HPDE6-E6E7 (cell line): ENCODE data around the gene ESPNL.

ENCODE experiments used
- DNase-seq: peaks from one replicate; pipeline ENCODE4 v3.0.0; 2011; ENCODE audit warnings: missing footprints; ENCODE audit errors: extremely low spot score

The ESPNL gene

DNA sequence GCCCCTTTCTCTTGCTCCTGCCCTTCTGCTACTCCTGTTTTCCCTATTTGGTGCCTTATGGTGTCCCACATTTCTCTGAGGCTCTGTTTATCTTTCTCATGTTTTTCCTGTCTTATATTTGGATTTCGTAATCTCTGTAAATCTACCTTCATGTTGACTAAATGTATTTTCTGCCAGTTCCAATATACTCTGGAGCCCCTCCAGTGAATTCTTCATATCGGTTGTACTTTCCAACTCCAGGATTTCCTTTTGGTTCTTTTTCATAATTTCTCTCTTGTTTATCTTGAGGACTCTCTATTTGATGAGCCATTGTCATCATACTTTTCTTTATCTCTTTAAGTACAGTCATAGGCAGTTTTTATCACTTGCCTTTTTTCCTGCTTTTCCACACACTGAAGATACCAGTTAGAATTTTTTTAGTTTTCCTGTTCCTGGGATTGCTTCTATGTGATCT is 20.2 kb upstream of the ESPNL start:
- DNase-seq, result no peak

DNA sequence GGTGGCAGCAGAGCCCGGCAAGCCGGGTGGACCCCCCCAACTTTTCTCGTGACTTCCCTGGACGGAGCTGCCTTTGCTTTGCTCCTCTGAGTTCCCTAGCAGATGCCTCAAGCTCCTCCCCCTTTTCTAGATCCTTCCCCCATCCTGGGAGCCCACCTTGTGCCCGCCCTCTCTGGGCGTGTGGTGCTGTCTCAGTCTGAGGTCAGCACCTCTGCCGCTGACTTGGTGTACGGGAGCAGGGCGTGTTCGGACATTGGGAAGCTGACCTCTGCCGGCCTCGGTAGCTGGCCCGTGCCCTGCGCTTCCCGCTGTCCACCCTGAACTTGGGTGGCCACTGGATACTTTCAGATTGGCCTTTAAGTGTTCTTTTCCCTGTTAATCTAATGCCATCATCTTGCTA is 19.6 kb upstream of the ESPNL start:
- DNase-seq, result no peak

- DNase-seq, result no peak
These were observed 19.0 kb upstream of the ESPNL start for GRCh38 chr2:238081150-238081549.

DNA sequence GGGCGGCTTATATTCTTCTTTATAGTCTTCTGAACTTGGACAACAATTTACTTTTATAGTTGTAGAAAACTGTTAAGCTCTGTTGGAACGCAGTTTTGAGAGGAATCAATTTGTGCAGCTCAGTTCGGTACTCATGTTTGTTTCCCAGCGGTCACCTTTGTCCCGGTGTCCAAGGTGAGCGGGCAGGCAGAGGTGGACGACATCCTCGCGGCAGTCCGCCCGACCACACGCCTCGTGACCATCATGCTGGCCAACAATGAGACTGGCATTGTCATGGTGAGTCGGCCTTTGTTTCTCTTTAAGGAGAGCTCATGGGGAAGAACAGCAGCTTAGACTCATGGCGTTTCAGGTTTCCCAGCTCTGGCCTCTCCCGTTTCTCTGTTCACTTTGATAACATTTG is 18.6 kb upstream of the ESPNL start:
- DNase-seq, result no peak

DNA sequence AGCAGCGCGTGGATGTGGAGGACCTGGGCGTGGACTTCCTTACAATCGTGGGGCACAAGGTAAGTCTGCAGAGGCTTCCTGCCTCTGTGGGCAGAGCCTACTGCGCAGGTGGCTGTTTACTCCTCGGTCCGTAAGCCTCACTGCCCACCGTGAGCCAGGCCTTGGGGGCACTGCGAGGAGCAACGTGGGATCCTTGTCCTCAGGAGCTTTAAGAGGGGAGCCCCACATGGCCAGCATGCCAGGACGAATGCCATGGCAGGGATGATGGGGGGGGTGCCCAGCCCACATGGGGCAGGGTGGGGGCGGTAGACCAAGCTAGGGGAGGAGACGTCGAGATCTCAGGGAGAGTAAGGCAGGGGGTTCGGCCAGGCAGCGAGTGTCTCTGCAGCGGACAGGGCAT is 18.0 kb upstream of the ESPNL start:
- no peak for DNase-seq

- DNase-seq, result no peak
These were observed 17.3 kb upstream of the ESPNL start for GRCh38 chr2:238082827-238083226.

DNA sequence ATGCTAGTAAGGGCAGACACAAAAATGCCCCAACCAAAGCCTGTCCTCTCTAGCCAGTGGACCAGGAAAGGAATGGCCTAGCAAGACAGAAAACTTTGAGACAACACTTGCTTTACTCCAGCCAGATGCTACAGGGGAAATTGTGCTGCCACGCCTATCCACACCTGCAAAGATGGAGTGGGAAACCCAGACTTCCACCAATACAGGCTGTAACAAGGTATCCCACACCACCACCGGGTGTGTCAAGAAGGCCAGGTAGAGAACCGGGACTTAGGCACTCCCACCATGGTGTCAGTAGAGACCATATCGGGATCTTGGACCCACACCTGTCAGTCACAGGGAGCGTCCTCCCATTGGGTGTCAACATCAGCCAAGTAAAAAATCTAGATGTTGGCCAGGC is 16.2 kb upstream of the ESPNL start:
- DNase-seq, result no peak

GRCh38 chr2:238084761-238085160 is 15.4 kb upstream of the ESPNL start:
- DNase-seq, result no peak

GRCh38 chr2:238085899-238086298 is 14.2 kb upstream of the ESPNL start:
- DNase-seq, result no peak

GRCh38 chr2:238087211-238087610 is 12.9 kb upstream of the ESPNL start:
- no peak for DNase-seq

DNA sequence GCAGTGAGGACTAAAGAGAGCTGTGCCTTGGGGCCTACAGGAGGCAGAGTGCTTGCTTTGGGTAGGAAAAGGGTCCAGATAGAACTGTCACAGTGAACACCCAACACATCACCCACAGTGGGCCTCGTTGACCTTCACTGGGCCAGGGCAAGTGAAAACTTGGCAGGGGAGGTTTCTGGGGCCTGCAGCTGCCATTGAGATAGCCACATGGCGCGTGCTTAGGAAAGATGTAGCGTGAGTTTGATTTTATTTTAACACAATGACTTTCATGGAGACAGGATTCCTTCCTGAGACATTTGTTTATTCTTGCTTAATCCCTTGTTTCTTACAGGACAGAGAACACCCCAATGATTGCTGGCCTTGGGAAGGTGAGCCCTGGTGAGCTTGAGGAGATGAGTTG is 9.3 kb upstream of the ESPNL start:
- DNase-seq, result no peak

DNA sequence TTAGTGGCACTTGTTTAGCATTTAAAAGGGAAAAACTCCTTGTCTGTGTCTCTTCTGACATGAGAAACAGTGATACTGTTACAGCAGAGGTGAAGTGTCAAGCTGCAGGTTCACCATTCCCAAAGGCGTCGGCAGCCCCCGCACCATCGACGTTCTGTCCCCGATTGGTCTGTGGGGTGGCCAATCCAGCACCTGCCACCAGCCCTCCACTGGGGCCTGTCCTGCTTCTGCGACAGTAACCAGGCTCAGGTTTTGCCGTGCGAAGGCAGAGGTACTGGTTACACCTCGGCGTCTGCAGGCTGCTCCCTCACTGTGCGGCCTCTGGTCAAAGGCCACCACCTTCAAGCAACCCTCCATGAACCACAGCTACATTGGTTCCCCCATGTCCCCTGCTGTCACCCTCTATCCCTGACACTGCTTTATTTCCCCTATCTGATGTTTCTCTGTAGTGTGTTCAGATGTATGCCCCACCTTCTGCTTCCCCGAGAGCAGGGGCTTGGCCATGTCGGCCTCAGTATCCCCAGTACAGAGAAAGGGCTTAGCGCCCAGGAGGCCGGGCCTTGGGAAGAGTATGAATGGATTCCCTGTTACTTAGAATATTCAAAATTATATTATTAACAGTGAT is 8.6 kb upstream of the ESPNL start:
- no peak for DNase-seq

- no peak for DNase-seq
These were observed 7.6 kb upstream of the ESPNL start for GRCh38 chr2:238092486-238093035.

DNA sequence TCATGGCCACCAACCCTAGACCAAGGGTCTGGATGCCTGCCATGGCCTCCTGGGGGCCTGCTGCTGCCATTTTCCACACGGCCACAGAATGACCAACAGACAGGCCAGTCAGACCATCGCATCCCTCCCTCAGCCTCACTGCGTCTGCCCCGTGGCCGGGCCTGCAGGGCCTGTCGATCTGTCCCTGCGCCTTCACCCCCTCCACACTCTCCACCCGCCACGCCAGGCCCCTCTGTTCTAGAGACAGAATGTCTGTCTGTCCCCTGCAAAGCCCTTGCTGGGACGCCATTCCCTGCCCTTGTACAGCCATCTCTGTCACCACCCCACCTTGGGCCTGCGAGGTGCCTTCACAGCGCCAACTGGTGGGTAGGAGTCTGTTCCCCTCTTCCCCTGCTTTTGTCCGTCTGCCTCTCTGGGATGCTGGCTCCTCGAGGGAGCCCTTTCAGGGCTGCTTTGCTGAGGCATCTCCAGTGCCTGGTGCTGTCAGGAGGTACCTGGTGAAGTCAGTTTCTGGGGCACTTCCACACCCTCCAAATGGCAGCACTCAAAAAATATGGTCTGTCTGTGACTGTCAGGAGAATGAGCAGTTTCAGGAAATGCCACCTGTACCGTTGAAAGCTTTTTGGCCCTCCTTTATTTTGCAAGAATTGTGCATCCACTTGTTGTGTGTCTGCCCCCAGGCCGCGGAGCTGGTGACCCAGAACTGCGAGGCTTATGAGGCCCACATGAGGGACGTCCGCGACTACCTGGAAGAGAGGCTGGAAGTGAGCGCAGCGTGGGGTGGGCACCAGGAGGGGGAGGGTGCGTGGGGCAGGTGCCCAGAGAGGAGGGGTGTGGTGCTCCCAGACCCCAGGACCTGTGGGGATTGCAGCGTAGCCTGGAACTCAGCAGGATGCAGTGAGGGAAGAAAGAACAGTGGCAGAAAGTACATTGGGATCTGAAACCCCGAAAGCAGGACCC is 6.7 kb upstream of the ESPNL start:
- DNase-seq, result no peak

DNA sequence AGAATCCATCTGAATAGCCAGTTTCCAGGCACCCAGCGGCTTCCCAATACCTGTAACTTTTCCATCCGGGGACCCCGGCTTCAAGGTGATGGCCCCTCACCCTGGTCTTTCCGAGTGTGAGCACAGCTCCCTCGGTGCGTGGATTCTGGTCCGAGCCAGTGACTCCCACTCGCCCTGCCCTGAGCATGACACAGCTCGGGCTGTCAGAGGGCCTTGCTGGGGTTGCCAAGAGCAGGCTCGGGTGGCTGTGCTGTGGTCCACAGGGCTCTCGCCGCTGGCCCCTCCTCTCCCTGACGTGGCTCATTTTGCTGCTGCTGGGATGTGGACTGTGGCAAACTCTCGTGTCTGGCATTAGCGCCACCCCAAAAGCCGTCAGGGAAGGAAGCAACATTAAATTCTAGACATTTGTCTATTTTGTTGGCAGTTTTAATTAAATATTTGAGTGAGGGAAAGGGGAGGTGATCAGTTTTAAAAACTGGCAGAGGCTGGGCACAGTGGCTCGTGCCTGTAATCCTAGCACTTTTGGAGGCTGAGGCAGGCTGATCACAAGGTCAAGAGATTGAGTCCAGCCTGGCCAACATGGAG is 5.6 kb upstream of the ESPNL start:
- no peak for DNase-seq

- DNase-seq, result no peak
These were observed 5.0 kb upstream of the ESPNL start for GRCh38 chr2:238095143-238095542.

GRCh38 chr2:238096311-238097011 is 3.7 kb upstream of the ESPNL start:
- DNase-seq, result no peak

DNA sequence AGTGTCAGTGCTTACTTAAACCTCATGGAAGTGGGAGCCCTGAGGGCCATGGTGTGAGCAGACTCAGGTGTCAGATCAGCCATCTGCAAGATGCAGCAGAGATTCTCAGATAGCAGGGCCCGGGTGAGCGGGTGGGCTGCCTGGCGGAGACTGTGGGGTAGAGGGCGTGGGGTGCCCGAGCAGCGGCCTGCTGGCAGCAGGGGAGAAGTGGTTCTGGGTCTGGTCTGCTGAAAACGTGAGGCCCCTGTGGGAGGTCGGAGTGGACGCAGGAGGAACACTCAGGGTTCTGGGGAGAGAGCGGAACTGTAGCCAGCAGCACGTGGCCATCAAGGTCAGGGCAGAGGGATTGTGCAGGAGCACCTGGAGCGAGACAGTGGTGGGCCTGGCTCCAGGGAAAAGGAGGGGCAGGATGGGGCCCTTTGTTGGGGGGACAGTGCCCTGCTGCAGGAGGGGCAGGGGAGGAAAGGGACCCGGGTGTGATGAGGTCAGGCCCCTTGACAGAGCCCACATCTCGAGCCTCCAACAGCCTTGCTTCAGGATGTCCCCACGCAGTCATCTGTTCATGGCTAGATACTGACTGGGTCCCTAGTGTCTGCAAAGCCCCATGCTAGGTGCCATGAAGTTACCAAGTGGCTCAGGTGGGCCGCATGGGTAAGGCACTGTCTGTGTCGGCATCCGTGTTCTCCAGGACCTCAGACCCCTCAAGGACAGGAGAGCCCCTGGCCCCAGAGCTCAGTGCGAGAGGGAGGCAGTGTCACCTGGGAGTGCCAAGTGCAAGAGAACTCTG is 2.7 kb upstream of the ESPNL start:
- no peak for DNase-seq

GRCh38 chr2:238097988-238098871 is 1.9 kb upstream of the ESPNL start:
- peak; percentile 60 for DNase-seq
